HG02623 (cell line): Measurements from ENCODE around the gene SOCS6.
"Not testable (repeated sequence)": the region's sequence is repeated elsewhere in the genome, so short reads cannot be mapped to it uniquely, and the experiment has no call there.

Experiments used
- ATAC-seq: cut with Tn5 transposase; IDR thresholded peaks from one replicate; pipeline ENCODE4 v1.9.1; 2021; ENCODE audit warnings: moderate library complexity; ENCODE audit not compliant: unreplicated experiment

SOCS6 gene

GRCh38 chr18:70321616-70322015 is 32.8 kb downstream of the SOCS6 start:
- no peak for ATAC-seq

GRCh38 chr18:70322385-70322784 is 33.5 kb downstream of the SOCS6 start:
- ATAC-seq, result no peak

GRCh38 chr18:70322928-70323327 is 34.1 kb downstream of the SOCS6 start:
- ATAC-seq, result no peak

- ATAC-seq, result no peak
Measured at GRCh38 chr18:70324897-70325296, 36.1 kb downstream of the SOCS6 start.

- no peak for ATAC-seq
Measured at GRCh38 chr18:70326255-70326654, 37.4 kb downstream of the SOCS6 start.

GRCh38 chr18:70328169-70328568 is 39.3 kb downstream of the SOCS6 start:
- ATAC-seq, result no peak

- no peak for ATAC-seq
Measured at GRCh38 chr18:70329071-70329470, 40.2 kb downstream of the SOCS6 start.

GRCh38 chr18:70330887-70331286 is 42.0 kb downstream of the SOCS6 start:
- no peak for ATAC-seq

- no peak for ATAC-seq
Measured at GRCh38 chr18:70331456-70332097, 42.7 kb downstream of the SOCS6 start.

- no peak for ATAC-seq
Measured at GRCh38 chr18:70332694-70333093, 43.8 kb downstream of the SOCS6 start.

- no peak for ATAC-seq
Measured at GRCh38 chr18:70333316-70333715, 44.5 kb downstream of the SOCS6 start.

GRCh38 chr18:70333757-70334156 is 44.9 kb downstream of the SOCS6 start:
- no peak for ATAC-seq

GRCh38 chr18:70334264-70334663 is 45.4 kb downstream of the SOCS6 start:
- ATAC-seq, result no peak

- ATAC-seq, result no peak
Measured at GRCh38 chr18:70334728-70335329, 46.0 kb downstream of the SOCS6 start.

GRCh38 chr18:70335892-70336726 is 47.3 kb downstream of the SOCS6 start:
- ATAC-seq, result no peak

- ATAC-seq, result no peak
Measured at GRCh38 chr18:70337139-70337972, 48.5 kb downstream of the SOCS6 start.

- no peak for ATAC-seq
Measured at GRCh38 chr18:70338890-70339289, 50.0 kb downstream of the SOCS6 start.

- no peak for ATAC-seq
Measured at GRCh38 chr18:70339915-70340314, 51.1 kb downstream of the SOCS6 start.

- ATAC-seq, result not testable (repeated sequence)
Measured at GRCh38 chr18:70348481-70348880, 59.6 kb downstream of the SOCS6 start.

GRCh38 chr18:70349316-70349715 is 60.5 kb downstream of the SOCS6 start:
- ATAC-seq, result no peak

- ATAC-seq, result no peak
Measured at GRCh38 chr18:70354080-70354479, 65.2 kb downstream of the SOCS6 start.
